SK-N-SH (cell line): Measurements from ENCODE around the gene THSD7B. TPM values are rescaled to one million over a fixed set of nuclear protein-coding genes. Genes with fewer than 3 reads are reported as not detected.

ENCODE experiments used
- CTCF ChIA-PET: fragments of 300-600, 350-600 bp; formaldehyde crosslinking; extraction: SDS; loops from one replicate; lab custom pipeline; 2021; lab: Yijun Ruan, JAX
- POLR2A ChIA-PET: fragments of 350-600 bp; sonication (Branson Sonifier 250); formaldehyde crosslinking; extraction: SDS; loops from one replicate; lab custom pipeline; 2020; ENCODE audit warnings: antibody characterized with exemption, inconsistent platforms; lab: Yijun Ruan, JAX
- DNase-seq: peaks from one replicate; pipeline ENCODE4 v3.0.0; 2012
- H2AFZ ChIP-seq: fragments of 200-600 bp; sonication (generic); 2 replicates; pipeline ENCODE4 v1.8.1; 2016; ENCODE audit warnings: antibody characterized with exemption, mild to moderate bottlenecking, low read depth
- H3F3A ChIP-seq: fragments of 200-600 bp; sonication (generic); replicated peaks from 2 replicates; pipeline ENCODE3; 2016; ENCODE audit warnings: antibody characterized with exemption, mild to moderate bottlenecking; ENCODE audit not compliant: insufficient read depth
- H3K27ac ChIP-seq, 2 experiments: fragments of 200-500 bp in 1 of 2; fragments of 200-600 bp in 1 of 2; sonication (Bioruptor generic) in 1 of 2; sonication (generic), shearing (Covaris generic) in 1 of 2; 2 replicates each; pipeline versions ENCODE4 v1.5.1 to v1.6.1; 2014 to 2016; ENCODE audit warnings: low read depth in 2 of 2, inconsistent platforms in 1 of 2, low read length in 1 of 2, mild to moderate bottlenecking in 1 of 2, mixed read lengths in 1 of 2
- H3K27me3 ChIP-seq: fragments of 200-600 bp; sonication (generic), shearing (Covaris generic); 2 replicates; pipeline ENCODE4 v1.6.1; 2016; ENCODE audit warnings: mixed run types; ENCODE audit not compliant: insufficient read depth
- H3K36me3 ChIP-seq, 2 experiments: fragments of 200-500 bp in 1 of 2; fragments of 200-600 bp in 1 of 2; sonication (Bioruptor generic) in 1 of 2; sonication (generic) in 1 of 2; replicated peaks in 1 of 2; 2 replicates each; pipeline versions ENCODE3 to v1.5.1; 2014 to 2016; ENCODE audit warnings: low read length in 1 of 2, mild to moderate bottlenecking in 1 of 2; ENCODE audit not compliant: insufficient read depth in 2 of 2, control insufficient read depth in 1 of 2
- H3K4me1 ChIP-seq, 2 experiments: fragments of 200-500 bp in 1 of 2; fragments of 200-600 bp in 1 of 2; sonication (Bioruptor generic) in 1 of 2; sonication (generic), shearing (Covaris generic) in 1 of 2; 2 replicates each; pipeline versions ENCODE4 v1.5.1 to v1.6.1; 2014 to 2016; ENCODE audit warnings: low read depth in 1 of 2, low read length in 1 of 2, mixed run types in 1 of 2; ENCODE audit not compliant: insufficient read depth in 2 of 2, control insufficient read depth in 1 of 2
- H3K4me2 ChIP-seq: fragments of 200-600 bp; sonication (generic), shearing (Covaris generic); 2 replicates; pipeline ENCODE4 v1.6.1; 2017; ENCODE audit warnings: mixed run types
- H3K4me3 ChIP-seq, 2 experiments: fragments of 200-500 bp in 1 of 2; fragments of 200-600 bp in 1 of 2; sonication (Bioruptor generic) in 1 of 2; sonication (generic), shearing (Covaris generic) in 1 of 2; 2 replicates each; pipeline versions ENCODE4 v1.5.1 to v1.8.1; 2014 to 2016; ENCODE audit warnings: low read depth in 2 of 2, inconsistent platforms in 1 of 2, low read length in 1 of 2, mild to moderate bottlenecking in 1 of 2, mixed read lengths in 1 of 2, moderate library complexity in 1 of 2
- H3K79me2 ChIP-seq: fragments of 200-600 bp; sonication (generic); 2 replicates; pipeline ENCODE4 v1.8.1; 2017; ENCODE audit warnings: mild to moderate bottlenecking; ENCODE audit not compliant: insufficient read depth
- H3K9ac ChIP-seq: fragments of 200-600 bp; sonication (generic); 2 replicates; pipeline ENCODE4 v1.6.1; 2017; ENCODE audit warnings: mixed run types
- H3K9me2 ChIP-seq: fragments of 200-600 bp; sonication (generic); 2 replicates; pipeline ENCODE4 v1.6.1; 2017; ENCODE audit warnings: mixed run types
- H3K9me3 ChIP-seq: fragments of 200-600 bp; sonication (generic); 2 replicates; pipeline ENCODE4 v1.6.1; 2017; ENCODE audit warnings: mixed run types, mild to moderate bottlenecking, moderate library complexity
- H4K20me1 ChIP-seq: fragments of 200-600 bp; sonication (generic); 2 replicates; pipeline ENCODE4 v1.6.1; 2017; ENCODE audit warnings: mild to moderate bottlenecking, mixed run types; ENCODE audit not compliant: insufficient read depth
- CHD2 ChIP-seq: fragments of 150-350 bp; IDR thresholded peaks from 2 replicates; pipeline ENCODE4 v1.6.1; 2018; ENCODE audit warnings: low read length; ENCODE audit not compliant: partially characterized antibody
- EP300 ChIP-seq, 2 experiments: IDR thresholded peaks; 2 replicates each; pipeline versions ENCODE4 v1.4.0 to v1.6.1; 2012; ENCODE audit warnings: borderline replicate concordance in 1 of 2, low read depth in 1 of 2, low read length in 1 of 2
- FOXM1 ChIP-seq: IDR thresholded peaks from 2 replicates; pipeline ENCODE4 v1.4.0; 2012; ENCODE audit warnings: low read depth, mild to moderate bottlenecking
- GABPA ChIP-seq: IDR thresholded peaks from 2 replicates; pipeline ENCODE4 v1.4.0; 2012; ENCODE audit warnings: low read depth, mild to moderate bottlenecking
- MEF2A ChIP-seq: IDR thresholded peaks from 2 replicates; pipeline ENCODE4 v1.4.0; 2012; ENCODE audit warnings: low read depth, borderline replicate concordance
- MXI1 ChIP-seq: IDR thresholded peaks from 2 replicates; pipeline ENCODE4 v1.6.1; 2012; ENCODE audit warnings: mild to moderate bottlenecking, low read depth, low read length, improper control_type of control experiment
- NRF1 ChIP-seq: IDR thresholded peaks from 2 replicates; pipeline ENCODE4 v1.6.1; 2012; ENCODE audit warnings: low read depth, mild to moderate bottlenecking, low read length
- RCOR1 ChIP-seq: fragments of 150-350 bp; IDR thresholded peaks from 2 replicates; pipeline ENCODE4 v1.6.1; 2017; ENCODE audit warnings: antibody characterized with exemption, low read length
- RFX5 ChIP-seq: IDR thresholded peaks from 2 replicates; pipeline ENCODE4 v1.6.1; 2012; ENCODE audit warnings: mild to moderate bottlenecking, improper control_type of control experiment, low read length
- RXRA ChIP-seq: IDR thresholded peaks from 2 replicates; pipeline ENCODE4 v1.4.0; 2012; ENCODE audit warnings: low read depth, mild to moderate bottlenecking, borderline replicate concordance
- SMC3 ChIP-seq: IDR thresholded peaks from 2 replicates; pipeline ENCODE4 v1.6.1; 2012; ENCODE audit warnings: low read depth, low read length, improper control_type of control experiment
- YY1 ChIP-seq: IDR thresholded peaks from 2 replicates; pipeline ENCODE4 v1.4.0; 2012; ENCODE audit warnings: low read depth, mild to moderate bottlenecking
- WGBS: methylation state at CpG from one replicate; pipeline ENCODE4 v1.1.6; 2017; ENCODE audit warnings: low lambda C conversion rate; 5-methylcytosine and 5-hydroxymethylcytosine counted together
- polyA plus RNA-seq, 3 experiments: library from polyadenylated mRNA; depleted of rRNA; stranded (reverse); fragments of >200 nt; gene quantifications; 2 replicates each; pipeline ENCODE4 v1.2.3, GENCODE V29; 2012
- TF ChIP-seq, protein P1 (sequence below): IDR thresholded peaks from 2 replicates; pipeline ENCODE4 v1.6.1; 2012; ENCODE audit warnings: mild to moderate bottlenecking, low read depth, low read length, moderate library complexity
- TF ChIP-seq, protein P2 (sequence below): fragments of 150-350 bp; IDR thresholded peaks from 2 replicates; pipeline ENCODE4 v1.6.1; 2016; ENCODE audit warnings: mild to moderate bottlenecking, low read depth, low read length
- TF ChIP-seq, protein P3 (sequence below): fragments of 200-600 bp; sonication (generic); IDR thresholded peaks from 2 replicates; pipeline ENCODE4 v1.6.1; 2017; ENCODE audit warnings: antibody characterized with exemption, mild to moderate bottlenecking, moderate library complexity

The THSD7B gene
- polyA plus RNA-seq, 1 of the 3 experiments (the other 2 are of a cell fraction): not detected

DNA sequence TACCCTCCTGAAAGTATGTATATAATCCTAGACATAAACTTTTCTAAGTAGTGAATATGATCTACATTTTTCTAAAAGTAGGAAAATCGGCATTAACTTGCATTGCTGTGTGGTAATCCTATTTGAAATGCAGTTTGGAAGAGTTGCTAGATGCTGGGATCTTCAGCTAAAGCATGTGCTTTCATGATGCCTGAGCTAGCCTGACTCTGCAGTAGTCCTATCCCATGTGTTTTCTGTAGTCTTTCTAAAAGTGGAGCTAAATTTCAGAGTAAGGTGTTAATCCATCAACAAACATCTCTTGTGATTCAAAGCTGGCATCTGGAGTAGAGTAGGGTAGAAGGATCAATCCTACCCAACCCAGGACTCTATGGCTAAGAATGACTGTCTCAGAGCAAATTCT, 229.4 kb downstream of the THSD7B start:
- Histone ChIP-seq H3K79me2 (no peaks in the 10 kb centered on the region), H3F3A (no peaks in the 10 kb centered on the region), H3K36me3 (no peaks in the 10 kb centered on the region), H3K4me2 (no peak overlapping the region), H3K4me3 (no peak overlapping the region), H3K27me3 (no peaks in the 10 kb centered on the region), H2AFZ (no peak overlapping the region), H3K9me3 (no peaks in the 10 kb centered on the region), H3K4me1 (no peaks in the 10 kb centered on the region), H3K9me2 (no peaks in the 10 kb centered on the region), H4K20me1 (no peaks in the 10 kb centered on the region), H3K27ac (no peak overlapping the region), H3K9ac (no peak overlapping the region)
- TF ChIP-seq GABPA (no peak), EP300 (IDR thresholded peaks at IDR 0.05; ENCODE audit: borderline replicate concordance in 1 of 2, low read depth in 1 of 2, low read length in 1 of 2) (no peak), MEF2A (no peak), RFX5 (no peak), RXRA (no peak), YY1 (no peak), NRF1 (no peak), SMC3 (no peak), MXI1 (no peak), RCOR1 (no peak), FOXM1 (no peak), CHD2 (no peak)
- TF ChIP-seq, protein P1, sequence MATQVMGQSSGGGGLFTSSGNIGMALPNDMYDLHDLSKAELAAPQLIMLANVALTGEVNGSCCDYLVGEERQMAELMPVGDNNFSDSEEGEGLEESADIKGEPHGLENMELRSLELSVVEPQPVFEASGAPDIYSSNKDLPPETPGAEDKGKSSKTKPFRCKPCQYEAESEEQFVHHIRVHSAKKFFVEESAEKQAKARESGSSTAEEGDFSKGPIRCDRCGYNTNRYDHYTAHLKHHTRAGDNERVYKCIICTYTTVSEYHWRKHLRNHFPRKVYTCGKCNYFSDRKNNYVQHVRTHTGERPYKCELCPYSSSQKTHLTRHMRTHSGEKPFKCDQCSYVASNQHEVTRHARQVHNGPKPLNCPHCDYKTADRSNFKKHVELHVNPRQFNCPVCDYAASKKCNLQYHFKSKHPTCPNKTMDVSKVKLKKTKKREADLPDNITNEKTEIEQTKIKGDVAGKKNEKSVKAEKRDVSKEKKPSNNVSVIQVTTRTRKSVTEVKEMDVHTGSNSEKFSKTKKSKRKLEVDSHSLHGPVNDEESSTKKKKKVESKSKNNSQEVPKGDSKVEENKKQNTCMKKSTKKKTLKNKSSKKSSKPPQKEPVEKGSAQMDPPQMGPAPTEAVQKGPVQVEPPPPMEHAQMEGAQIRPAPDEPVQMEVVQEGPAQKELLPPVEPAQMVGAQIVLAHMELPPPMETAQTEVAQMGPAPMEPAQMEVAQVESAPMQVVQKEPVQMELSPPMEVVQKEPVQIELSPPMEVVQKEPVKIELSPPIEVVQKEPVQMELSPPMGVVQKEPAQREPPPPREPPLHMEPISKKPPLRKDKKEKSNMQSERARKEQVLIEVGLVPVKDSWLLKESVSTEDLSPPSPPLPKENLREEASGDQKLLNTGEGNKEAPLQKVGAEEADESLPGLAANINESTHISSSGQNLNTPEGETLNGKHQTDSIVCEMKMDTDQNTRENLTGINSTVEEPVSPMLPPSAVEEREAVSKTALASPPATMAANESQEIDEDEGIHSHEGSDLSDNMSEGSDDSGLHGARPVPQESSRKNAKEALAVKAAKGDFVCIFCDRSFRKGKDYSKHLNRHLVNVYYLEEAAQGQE: no peak
- TF ChIP-seq, protein P2, sequence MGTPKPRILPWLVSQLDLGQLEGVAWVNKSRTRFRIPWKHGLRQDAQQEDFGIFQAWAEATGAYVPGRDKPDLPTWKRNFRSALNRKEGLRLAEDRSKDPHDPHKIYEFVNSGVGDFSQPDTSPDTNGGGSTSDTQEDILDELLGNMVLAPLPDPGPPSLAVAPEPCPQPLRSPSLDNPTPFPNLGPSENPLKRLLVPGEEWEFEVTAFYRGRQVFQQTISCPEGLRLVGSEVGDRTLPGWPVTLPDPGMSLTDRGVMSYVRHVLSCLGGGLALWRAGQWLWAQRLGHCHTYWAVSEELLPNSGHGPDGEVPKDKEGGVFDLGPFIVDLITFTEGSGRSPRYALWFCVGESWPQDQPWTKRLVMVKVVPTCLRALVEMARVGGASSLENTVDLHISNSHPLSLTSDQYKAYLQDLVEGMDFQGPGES: no peak
- TF ChIP-seq, protein P3, sequence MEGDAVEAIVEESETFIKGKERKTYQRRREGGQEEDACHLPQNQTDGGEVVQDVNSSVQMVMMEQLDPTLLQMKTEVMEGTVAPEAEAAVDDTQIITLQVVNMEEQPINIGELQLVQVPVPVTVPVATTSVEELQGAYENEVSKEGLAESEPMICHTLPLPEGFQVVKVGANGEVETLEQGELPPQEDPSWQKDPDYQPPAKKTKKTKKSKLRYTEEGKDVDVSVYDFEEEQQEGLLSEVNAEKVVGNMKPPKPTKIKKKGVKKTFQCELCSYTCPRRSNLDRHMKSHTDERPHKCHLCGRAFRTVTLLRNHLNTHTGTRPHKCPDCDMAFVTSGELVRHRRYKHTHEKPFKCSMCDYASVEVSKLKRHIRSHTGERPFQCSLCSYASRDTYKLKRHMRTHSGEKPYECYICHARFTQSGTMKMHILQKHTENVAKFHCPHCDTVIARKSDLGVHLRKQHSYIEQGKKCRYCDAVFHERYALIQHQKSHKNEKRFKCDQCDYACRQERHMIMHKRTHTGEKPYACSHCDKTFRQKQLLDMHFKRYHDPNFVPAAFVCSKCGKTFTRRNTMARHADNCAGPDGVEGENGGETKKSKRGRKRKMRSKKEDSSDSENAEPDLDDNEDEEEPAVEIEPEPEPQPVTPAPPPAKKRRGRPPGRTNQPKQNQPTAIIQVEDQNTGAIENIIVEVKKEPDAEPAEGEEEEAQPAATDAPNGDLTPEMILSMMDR: no peak
- DNase-seq: no peak
- ChIA-PET CTCF (interaction anchor here (1.2 kb wide), 1 partner anchor 12 kb away, joined by 3 read pairs; no protein-coding TSS in a partner anchor), POLR2A (no interaction called here)
- 20% methylated on average over 1 of the region's 1 CpG for WGBS
